ENCODE results near the gene COTL1.

DNA sequence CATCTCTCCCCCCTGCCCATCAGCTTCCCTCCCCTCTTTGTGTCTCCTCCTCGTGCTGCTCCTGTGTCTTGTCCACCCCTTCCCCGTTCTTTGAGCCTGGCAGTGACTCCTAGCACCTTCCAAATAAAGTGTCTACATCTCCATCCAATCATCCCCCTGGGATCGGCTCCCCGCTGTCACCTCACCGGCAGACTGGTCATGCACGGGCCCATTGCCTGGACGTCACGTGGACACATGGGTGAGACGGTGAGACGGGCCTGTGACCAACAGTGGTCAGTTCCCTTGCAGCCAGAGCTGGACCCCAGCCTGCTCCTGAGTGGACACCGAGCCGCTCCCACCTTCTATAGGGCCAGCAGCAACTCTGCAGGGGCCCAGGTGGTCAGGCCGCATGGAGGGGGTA is 46.4 kb downstream of the COTL1 start:
- TF ChIP-seq, protein P1, sequence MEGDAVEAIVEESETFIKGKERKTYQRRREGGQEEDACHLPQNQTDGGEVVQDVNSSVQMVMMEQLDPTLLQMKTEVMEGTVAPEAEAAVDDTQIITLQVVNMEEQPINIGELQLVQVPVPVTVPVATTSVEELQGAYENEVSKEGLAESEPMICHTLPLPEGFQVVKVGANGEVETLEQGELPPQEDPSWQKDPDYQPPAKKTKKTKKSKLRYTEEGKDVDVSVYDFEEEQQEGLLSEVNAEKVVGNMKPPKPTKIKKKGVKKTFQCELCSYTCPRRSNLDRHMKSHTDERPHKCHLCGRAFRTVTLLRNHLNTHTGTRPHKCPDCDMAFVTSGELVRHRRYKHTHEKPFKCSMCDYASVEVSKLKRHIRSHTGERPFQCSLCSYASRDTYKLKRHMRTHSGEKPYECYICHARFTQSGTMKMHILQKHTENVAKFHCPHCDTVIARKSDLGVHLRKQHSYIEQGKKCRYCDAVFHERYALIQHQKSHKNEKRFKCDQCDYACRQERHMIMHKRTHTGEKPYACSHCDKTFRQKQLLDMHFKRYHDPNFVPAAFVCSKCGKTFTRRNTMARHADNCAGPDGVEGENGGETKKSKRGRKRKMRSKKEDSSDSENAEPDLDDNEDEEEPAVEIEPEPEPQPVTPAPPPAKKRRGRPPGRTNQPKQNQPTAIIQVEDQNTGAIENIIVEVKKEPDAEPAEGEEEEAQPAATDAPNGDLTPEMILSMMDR (IDR thresholded peaks at IDR 0.05), result no peak
- TF ChIP-seq POLR2A (IDR thresholded peaks at IDR 0.05; ENCODE audit: low read length) (no peak), EP300 (IDR thresholded peaks at IDR 0.05) (no peak), MYC (IDR thresholded peaks at IDR 0.05; ENCODE audit: borderline replicate concordance, low read length) (no peak), RAD21 (conservative IDR thresholded peaks at IDR 0.05 in 1 of 2, IDR thresholded peaks at IDR 0.05 in 1 of 2) (no peak), JUNB (IDR thresholded peaks at IDR 0.05) (no peak), BCL3 (IDR thresholded peaks at IDR 0.05) (no peak), CHD4 (IDR thresholded peaks at IDR 0.05; ENCODE audit: borderline replicate concordance) (no peak), NR3C1 (IDR thresholded peaks at IDR 0.05) (no peak), HDAC2 (IDR thresholded peaks at IDR 0.05) (no peak), REST (IDR thresholded peaks at IDR 0.05) (no peak)
- TF ChIP-seq, protein P2, sequence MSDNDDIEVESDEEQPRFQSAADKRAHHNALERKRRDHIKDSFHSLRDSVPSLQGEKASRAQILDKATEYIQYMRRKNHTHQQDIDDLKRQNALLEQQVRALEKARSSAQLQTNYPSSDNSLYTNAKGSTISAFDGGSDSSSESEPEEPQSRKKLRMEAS (IDR thresholded peaks at IDR 0.05), result no peak

All from A549 (cell line).